ENCODE data around the gene SNRNP70.

SNRNP70 gene

DNA sequence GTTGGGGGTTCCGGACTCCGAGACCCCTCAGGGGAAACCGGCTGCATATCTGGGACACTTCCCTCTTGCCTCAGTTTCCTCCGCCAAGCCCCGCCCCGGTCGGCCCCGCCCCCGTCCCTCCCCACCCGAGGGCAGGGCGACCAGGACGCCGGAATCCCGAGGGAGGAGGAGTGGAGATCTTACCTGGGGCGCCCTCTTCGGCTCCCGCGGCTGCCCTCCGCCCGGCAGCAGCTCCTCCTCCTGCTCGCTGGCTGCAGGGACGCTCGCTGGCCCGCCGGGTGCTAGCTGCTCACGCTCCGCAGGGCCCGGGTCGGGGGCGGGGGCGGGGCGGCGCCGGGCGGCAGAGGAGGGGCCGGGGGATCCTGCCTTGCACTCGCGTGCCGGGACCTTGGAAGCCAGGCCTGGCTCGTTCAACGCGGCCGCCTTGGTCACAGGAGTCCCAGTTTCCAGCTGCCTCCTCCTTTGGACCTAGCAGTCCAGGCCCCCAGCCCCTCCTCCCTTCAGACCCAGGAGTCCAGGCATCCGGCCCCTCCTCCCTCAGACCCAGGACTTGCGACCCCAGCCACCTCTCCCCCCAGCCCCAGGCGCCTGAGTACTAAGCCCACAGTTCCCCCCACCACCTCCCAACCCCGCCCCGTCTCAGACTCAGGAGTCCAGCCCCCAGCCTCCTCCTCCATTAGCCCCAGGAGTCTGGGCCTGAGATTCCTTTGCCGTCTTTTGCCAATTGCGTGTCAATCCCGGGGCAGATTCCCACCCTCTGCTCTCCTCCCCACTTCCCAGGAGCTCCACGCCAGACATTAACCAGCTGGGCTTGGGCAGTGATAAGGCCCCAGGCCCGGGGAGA lies 20.3 kb upstream of the SNRNP70 start, which contains the start of gene NTF4:
TSS of gene NTF4 (minus strand) at position 51 of the 844 bp plus-strand sequence. CDS start 2,821 bp downstream, outside the sequence.
- no peak for DNase-seq

DNA sequence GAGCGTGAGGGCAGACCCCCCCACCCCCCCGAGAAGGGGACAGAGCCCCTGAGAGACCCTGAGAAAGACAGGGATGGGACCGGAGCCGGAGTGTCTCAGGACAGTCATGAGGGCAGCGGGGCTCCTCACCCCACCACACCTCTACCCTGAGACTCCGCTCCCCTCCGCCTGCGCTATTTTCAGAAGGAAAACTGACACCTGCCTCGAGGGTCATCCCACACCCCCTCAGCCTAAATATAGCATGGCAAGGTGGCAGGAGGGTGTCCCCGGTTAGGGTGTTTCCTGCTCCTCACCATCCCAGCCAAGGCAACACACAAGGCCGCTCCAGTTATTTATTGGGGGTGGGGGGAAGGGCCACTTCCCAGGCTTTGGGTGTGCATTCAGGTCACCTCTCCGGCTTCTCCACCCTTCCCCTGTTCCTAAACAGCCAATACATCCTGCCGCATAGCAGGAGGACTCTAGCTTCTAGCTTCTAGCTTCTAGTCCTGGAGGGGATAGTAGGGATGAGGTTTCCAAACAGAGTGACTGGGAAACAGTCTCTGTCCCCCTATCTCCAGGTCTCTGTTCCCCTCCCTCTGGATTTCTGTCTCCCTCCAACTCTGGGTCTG lies 19.2 kb upstream of the SNRNP70 start:
- DNase-seq: no peak

DNA sequence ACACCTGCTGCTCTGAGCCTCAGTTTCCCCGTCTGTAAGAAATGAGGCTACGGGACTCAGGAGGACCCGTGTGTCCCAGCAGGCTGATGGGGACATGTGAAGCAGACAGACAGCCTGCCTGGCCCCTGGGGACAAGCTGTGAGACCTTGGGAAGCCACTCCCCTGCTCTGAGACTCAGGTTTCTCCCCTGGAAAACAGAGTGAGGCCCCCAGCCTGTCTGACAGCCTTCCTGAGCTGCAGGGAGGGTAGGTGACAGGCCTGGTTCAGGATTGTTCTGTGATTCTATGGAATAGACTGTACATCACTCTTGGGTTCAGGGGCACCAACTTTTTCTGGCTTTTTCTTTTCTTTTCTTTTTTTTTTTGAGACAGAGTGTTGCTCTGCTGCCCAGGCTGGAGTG lies 17.7 kb upstream of the SNRNP70 start:
- no peak for DNase-seq

DNA sequence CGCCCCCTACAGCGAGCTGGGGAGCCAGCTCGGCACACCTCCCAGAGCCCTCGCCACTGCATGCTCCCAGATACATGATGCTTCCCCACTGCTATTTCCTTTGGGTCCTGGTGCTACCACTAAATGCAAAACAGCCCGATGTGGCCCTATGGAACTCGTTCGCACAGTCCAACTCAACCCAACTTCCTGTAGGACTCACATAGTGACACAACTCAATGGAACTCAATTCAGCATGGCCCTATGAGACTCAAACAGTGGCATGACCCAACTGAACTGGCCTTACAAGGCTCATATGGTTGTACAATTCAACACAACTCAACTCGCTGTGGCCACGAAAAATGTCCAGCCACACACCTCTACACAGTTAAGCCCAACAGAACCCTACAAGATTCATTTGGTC lies 16.2 kb upstream of the SNRNP70 start:
- no peak for DNase-seq

DNA sequence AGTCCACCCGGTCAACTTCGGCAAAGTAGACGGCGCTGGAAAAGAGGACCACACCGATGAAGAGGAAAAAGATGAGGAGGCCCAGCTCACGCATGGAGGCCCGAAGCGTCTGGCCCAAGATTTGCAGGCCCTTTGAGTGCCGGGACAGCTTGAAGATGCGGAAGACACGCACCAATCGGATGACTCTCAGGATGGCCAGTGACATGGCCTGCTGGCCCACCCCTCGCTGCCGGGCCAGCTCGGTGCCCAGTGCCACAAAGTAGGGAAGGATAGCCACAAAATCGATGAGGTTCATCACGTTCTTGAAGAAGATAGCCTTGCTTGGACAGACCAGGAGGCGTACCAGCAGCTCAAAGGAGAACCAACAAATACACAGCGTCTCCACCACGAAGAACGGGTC lies 14.8 kb upstream of the SNRNP70 start:
- no peak for DNase-seq

DNA sequence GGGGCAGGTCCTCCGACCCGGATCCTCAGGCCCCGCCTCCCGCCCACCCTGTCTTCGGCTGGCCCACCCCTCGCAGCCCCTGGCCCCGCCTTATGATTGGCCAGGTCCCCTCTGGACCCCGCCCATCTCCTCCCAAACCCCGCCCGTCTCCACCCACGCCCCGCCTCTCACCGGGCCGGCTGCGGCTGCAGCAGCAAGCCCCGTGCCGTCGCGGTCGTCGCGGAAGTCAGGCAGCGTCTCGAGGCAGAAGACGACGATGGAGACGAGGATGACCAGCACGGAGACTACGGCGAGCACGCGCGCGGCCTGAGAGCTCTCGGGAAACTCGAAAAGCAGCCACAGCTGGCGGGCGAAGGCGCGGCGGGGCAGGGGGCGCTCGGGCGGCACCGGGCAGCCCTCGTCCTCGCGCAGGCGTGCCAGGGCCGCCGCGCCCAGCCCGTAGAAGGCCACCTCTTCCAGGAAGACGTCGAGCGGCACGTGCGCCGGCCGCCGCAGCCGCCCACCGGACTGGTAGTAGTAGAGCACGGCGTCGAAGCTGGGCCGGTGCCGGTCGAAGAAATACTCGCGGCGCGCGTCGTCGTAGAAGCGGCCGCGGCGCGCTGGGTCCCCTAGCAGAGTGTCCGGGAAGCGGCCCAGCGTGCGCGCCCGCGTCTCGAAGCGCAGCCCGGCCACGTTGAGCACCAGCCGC lies 13.2 kb upstream of the SNRNP70 start:
- DNase-seq: no peak

DNA sequence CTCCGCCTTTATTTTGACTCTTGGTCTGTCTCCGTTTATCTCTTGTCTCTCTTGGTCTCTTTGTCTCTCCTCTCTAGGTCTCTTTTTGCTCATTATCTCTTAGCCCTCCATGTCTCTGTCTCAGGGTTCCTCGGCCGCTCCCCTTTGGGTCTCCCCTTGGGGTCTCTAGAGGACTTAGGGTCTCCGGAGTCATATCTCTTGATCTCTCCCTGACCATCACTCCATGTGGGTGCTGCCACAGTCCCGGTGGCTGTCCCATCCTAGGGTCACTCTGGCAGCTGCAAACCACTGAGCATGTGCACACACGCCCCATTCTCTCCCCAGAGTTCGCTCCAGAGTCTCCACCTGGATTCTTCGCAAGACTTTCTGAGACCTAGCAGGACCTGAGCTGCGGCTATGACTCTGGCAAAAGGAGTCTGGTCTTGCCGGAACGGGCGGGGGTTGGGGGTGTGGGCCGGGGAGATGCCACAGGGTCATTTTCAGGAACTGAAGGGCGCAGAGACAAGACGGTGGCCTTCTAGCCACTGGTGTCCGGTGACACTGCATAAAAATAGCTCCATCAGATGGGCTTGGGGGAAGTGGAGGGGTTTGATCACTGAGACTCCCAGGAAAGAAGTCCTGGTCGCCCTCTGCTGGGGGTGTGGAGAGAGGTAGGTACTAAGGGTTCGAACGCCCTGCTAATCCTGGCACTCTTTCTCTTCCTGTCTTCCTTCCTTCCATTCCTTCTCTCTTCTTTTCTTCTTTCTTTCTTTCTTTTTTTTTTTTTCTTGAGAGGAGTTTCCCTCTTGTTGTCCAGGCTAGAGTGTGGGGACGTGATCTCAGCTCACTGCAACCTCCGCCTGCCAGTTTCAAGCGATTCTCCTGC lies 11.5 kb upstream of the SNRNP70 start:
- no peak for DNase-seq

DNA sequence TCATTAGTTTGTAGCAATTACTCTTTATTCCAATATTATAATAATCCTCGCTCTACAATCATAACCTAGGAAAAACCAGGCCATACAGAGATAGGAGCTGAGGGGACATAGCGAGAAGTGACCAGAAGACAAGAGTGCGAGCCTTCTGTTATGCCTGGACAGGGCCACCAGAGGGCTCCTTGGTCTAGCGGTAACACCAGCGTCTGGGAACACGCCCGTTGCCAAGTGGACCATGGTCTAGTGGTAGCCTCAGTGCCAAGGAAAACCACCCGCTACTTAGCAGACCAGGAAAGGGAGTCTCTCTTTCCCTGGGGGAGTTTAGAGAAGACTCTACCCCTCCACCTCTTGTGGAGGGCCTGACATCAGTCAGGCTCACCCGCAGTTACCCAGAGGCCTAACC lies 10.4 kb upstream of the SNRNP70 start:
- peak; percentile 22 for DNase-seq

DNA sequence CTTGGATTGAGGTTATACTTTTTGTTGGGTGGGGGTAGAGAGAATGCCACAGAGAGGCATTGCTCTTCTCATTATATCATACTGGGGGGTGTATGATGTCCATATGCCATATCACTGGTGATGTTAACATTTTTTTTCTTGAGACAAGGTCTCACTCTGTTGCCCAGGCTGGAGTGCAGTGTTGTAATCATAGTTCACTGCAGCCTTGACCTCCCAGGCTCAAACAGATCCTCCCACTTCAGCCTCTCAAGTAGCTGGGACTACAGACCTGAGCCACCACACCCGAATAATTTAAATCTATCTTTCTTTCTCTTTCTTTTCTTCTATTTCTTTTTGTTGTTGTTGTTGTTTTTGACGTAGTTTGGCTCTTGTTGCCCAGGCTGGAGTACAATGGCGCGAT lies 4.9 kb upstream of the SNRNP70 start:
- no peak for DNase-seq

DNA sequence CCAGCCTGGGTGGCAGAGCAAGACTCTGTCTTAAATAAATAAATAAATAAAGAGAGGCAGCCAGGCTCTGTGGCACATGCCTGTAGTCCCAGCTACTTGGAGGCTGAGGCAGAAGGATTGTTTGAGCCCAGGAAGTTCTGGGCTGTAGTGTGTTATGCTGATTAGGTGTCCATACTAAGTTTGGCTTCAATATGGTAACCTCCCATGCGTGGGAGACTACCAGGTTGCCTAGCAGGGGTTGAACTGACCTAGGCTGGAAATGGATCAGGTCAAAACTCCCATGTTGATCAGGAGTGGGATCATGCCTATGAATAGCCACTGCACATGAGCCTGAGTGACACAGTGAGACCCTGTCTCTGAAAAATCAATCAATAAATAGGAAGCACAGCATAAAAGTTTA lies 4.0 kb upstream of the SNRNP70 start:
- no peak for DNase-seq

DNA sequence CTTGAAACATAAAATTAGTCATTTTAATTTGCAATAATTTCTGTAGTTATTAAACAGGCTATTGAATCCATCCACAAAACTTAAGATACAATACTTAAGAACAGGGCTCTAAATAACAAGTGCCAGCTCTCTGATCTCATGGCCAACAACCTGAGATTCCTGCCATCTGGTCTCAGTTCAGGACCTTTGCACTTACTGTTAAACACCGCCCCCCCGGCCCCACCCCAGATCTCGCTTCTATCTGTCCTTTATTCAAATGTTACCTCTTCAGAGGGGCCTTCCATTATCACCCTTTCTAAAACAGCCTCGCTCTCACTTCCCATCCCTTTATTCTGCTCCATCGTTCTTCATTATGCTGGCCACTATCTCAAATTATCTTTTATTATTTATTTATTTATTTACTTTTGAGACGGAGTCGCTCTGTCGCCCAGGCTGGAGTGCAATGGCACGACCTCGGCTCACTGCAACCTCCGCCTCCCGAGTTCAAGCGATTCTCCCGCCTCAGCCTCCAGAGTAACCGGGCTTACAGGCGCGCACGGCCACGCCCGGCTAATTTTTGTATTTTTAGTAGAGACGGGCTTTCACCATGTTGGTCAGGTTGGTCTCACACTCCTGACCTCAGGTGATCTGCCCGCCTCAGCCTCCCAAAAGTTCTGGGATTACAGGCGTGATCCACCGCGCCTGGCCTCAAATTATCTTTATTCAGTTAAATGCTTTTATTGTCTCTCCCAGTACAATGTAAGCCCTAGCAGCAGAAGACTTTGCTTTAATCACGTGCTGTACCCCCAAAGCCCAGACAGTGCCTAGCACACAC lies 838 bp upstream of the SNRNP70 start:
- DNase-seq: no peak

DNA sequence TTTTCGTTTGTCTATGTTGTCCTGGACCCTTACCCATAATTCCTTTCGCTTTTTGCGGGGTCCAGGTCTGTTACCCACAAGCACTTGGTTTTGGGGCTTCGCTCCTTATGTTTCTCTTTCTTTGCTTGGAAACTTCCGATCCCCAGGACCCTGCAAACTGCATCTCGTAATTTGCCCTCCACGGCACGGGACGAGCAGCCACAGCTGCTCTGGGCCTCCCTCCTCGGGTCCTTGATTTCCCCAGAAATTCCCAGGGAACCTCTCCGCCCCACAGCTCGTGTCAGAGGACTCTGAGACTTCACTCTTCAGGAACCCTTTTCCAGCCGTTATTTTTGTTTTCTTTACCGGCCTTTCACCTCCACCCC lies 599 bp downstream of the SNRNP70 start:
- no peak for DNase-seq

DNA sequence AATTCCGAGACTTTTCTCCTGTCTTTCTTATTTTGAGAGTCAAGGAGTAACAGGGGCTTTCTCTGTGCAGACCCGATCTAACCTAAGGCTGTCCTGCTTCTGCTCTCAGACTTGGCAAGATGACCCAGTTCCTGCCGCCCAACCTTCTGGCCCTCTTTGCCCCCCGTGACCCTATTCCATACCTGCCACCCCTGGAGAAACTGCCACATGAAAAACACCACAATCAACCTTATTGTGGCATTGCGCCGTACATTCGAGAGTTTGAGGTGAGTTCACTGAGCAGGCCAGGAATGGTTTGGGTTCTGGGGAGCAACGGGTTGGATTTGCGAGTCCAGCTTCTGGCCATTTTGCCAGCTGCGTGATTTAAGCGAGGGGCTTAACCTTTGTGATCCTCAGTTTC lies 1.0 kb downstream of the SNRNP70 start:
- DNase-seq: no peak

DNA sequence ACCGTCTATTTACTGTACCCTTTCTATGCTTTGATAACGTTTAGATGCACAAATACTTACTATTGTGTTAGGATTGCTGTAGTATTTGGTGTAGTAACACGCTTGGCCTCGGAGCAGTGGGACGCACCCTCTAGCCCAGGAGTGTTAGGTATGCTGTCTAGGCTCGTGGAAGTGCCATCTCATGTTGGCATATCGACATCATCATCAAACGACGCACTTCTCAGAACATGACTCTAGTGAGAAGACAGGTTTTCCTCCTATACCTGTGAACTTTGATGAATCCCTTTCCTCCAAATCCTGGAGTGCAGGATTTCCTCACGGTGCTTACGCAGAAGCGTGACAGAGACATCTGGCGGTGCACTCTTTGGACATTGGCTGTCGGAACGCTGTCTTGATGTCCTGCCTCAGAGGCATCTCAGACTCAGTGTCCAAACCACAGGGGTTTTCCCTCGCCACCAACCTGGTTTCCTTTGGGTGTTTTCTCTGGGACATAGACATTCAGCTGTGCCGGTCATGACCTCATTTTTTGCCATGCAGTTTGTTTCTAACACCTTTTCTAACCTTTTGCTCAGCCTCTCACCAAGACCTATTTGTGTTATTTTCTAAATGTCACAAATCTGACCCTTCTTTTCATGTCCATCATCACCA lies 6.3 kb downstream of the SNRNP70 start:
- DNase-seq: no peak

DNA sequence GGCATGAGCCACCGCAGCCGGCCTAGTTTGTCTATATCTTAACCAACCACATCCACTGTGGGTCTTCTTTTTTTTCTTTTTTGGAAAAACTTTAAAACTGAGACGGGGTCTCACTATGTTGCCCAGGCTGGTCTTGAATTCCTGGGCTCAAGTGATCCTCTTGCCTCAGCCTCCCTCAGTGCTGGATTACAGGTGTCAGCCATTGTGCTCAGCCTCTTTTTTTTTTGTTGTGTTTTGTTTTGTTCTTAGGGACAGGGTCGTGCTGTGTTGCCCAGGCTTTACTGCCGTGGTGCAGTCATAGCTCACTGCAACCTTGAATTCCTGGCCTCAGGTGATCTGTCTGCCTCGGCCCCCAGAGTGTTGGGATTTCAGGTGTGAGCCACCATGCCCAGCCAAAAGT lies 7.4 kb downstream of the SNRNP70 start:
- DNase-seq: no peak

DNA sequence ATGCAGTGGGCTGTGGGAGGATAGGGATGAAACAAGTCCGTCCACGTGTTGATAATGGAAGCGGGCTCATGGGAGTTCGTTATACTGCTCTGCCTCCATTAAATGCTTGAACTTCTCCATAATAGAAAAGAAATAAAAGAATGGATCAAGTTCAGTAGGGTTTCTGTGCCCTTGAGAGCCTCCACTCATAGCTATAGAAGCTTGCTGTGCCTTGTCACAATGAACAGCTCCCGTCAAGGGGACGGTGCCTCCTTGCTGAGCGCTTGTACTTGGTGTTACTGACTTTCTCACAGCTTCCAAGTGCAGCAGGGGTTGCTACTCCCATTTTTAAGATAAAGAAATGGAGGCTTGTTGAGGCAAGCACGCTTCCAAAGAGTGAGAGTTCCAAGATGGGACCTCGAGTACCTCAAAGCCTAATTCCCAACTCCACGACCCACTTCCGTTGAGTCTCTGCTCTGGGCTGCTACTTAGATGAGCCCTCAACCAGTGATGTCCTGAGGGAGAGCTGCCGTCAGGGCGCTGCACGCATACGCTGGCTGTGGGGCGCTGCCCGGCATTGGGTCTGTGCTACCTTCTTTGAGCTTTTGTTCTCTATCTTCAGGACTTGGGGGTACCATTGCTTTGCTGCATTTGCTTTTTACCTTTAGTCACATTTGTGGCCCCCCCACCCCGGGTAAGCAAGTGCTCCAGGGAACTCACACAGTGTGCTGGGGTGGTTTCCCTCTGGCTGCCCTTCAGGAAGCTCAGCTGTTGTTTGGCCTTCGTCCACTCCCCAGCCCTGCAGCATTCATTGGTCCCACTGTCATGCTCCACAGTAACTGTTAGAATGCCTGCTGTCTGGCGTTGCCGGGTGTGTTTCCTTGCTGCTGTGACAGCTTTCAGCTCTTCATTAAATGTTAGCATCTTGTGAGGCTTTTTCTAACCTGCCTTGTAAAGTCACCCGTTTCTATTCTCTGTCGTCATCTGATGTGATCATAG lies 9.5 kb downstream of the SNRNP70 start:
- DNase-seq: no peak

DNA sequence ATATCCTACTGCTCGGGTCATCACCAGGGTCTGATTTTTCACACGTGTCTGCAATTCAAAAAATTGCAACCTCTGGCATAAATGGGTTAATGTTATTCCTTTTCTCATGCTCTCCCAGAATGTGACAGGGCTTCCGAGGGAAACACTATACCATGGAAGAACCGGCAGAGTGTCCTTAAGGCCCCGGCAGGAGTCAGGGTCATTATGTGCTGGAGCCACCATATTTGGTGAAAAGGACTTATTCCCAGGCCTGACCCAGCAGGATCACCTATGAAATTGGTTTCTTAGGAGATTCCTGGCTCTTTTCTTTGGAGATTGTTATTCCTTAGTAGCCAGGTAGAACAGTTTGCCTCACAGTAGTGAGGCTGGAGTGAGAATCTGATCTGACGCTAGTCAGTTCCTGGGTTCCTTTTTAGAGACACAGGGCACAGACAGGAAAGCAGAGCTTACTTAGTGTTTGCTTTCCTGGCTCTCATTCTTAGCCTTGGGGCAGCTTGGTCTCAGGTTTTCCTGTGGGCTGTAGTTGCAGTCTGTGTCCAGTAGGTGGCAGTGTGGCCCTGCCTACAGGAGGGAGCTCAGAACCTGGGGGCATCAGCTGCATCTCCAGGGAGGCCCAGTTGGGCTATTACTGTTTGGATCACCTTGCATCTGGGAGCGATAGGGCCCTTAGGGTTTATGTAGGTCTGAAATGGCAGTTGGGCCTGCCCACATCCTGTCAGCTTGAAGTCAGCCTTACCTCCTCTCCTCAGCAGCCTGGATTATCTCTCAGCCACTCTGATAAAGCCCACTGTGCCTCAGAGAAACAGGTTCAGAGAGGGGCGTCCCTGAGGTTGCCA lies 12.4 kb downstream of the SNRNP70 start:
- peak; percentile 76 for DNase-seq

DNA sequence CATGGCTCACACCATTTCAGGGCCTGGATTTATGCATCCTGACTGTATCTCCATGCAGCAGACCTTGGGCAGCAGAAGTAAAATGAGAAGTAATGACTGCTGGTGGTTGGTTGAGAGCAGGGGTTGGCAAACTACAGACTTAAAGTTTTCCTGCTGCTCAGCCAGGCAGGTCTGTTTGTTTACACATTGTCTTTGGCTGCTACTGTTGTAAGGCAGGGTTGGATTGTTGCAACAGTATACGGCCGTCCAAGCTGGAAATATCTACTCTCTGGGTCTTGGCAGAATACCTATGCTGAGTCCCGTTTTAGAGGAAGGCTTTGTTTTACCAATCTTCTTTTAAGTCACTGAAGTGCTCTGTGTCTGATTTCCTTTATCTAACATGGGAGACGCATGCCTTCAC lies 13.5 kb downstream of the SNRNP70 start:
- no peak for DNase-seq

DNA sequence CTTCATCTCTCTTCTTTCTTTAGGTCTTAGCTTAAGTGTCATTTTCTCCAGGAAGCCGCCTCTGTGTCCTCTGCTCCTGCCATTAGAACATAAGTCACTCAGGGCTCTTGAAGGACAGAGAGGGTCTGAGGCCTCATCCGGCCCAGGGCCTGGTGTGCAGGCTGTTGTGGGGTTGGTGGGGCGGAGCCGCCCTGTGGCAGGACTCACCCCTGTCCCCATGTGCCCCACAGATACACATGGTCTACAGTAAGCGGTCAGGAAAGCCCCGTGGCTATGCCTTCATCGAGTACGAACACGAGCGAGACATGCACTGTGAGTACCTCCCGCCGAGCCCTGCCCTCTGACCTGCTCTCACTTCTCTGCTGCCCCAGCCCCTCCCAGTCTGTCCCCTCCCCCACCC lies 15.9 kb downstream of the SNRNP70 start:
- DNase-seq: no peak

Measured in CD4-positive, alpha-beta T cell treated with Interferon gamma for 1 hour (primary cell).